IPS-15b (cell line): ENCODE results near the gene HSPB9.

Source experiments
- H3K27me3 ChIP-seq: one replicate; pipeline ENCODE4 v1.6.1; 2013; ENCODE audit warnings: low read length; ENCODE audit not compliant: control insufficient read depth, insufficient read depth
- H3K36me3 ChIP-seq: one replicate; pipeline ENCODE4 v1.6.1; 2013; ENCODE audit warnings: low read length; ENCODE audit not compliant: control insufficient read depth, insufficient read depth
- H3K4me1 ChIP-seq: one replicate; pipeline ENCODE4 v1.6.1; 2013; ENCODE audit warnings: mild to moderate bottlenecking, low read length; ENCODE audit not compliant: control insufficient read depth, insufficient read depth
- H3K4me3 ChIP-seq: one replicate; pipeline ENCODE4 v1.5.1; 2013; ENCODE audit warnings: low read depth, low read length
- H3K9ac ChIP-seq: one replicate; pipeline ENCODE4 v1.6.1; 2013; ENCODE audit warnings: low read depth, mild to moderate bottlenecking, low read length
- H3K9me3 ChIP-seq: one replicate; pipeline ENCODE4 v1.6.1; 2013; ENCODE audit warnings: mild to moderate bottlenecking, low read length; ENCODE audit not compliant: control insufficient read depth, insufficient read depth

Gene HSPB9

GRCh38 chr17:42090964-42091790, 31.4 kb upstream of the HSPB9 start:
- no peaks in the 10 kb centered on the region for H3K36me3 ChIP-seq
- H3K9ac ChIP-seq, result no peak overlapping the region
- H3K4me3 ChIP-seq, result no peak overlapping the region
- H3K9me3 ChIP-seq, result no peaks in the 10 kb centered on the region
- no peaks in the 10 kb centered on the region for H3K4me1 ChIP-seq
- peaks cover 1% of the 10 kb centered on the region for H3K27me3 ChIP-seq

DNA sequence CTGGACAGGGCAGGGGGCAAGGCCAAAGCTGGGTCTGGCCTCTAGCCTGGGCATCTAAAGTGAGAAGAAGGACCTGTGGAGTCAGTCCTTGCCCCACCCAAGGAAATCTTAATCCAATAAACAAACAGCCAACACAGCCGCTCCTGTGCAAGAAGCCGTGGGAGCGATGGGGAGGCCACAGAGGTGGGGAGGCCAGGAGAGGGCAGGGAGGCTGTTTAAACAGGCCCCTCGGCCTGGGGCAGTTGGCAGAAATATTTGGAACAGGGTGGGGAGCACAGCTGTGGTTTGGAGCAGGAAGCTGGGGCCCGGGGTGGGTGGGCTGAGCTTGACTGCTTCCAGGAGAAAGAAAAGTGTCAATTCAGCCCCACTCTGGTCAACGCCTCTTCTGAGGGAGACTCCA, 29.7 kb upstream of the HSPB9 start:
- Histone ChIP-seq H3K9me3 (no peaks in the 10 kb centered on the region), H3K36me3 (no peaks in the 10 kb centered on the region), H3K4me1 (peaks cover 6% of the 10 kb centered on the region), H3K27me3 (peaks cover 19% of the 10 kb centered on the region), H3K9ac (no peak overlapping the region), H3K4me3 (no peak overlapping the region)

DNA sequence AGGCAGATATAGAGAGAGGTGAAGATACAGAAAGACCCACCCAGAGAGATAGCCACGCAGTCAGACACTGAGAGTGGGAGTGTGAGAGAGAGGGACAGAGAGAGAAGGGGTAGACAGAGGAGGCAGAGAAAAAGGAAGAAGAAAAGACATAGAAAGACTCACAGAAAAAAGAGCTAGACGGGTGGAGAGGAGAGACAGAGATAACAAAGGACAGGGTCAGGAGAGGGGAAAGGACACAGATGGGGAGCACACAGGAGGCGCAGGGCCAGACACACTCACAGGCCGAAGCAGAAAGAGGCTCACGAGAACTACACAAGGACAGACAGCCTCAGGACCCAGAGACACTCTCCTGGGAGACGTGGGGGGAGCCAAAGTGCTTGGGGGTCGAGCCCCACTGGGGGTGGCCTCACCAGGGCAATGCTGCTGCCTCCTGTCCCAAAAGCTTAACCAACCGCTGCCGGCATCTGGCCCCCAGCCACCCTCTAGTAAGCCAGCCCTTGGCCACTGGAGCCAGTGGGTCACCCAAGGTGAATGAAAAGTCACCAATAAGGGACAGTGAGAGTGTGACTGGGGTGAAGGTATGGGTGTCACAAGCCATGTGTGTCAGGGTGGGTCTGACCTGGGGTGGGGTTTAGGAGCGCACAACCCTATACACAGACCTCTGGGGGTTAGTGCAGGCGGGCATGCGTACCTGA, 28.1 kb upstream of the HSPB9 start:
- H3K4me1 ChIP-seq, result peaks cover 6% of the 10 kb centered on the region
- H3K9ac ChIP-seq, result no peak overlapping the region
- H3K27me3 ChIP-seq, result peaks cover 26% of the 10 kb centered on the region
- H3K9me3 ChIP-seq, result no peaks in the 10 kb centered on the region
- H3K4me3 ChIP-seq, result no peak overlapping the region
- no peaks in the 10 kb centered on the region for H3K36me3 ChIP-seq

DNA sequence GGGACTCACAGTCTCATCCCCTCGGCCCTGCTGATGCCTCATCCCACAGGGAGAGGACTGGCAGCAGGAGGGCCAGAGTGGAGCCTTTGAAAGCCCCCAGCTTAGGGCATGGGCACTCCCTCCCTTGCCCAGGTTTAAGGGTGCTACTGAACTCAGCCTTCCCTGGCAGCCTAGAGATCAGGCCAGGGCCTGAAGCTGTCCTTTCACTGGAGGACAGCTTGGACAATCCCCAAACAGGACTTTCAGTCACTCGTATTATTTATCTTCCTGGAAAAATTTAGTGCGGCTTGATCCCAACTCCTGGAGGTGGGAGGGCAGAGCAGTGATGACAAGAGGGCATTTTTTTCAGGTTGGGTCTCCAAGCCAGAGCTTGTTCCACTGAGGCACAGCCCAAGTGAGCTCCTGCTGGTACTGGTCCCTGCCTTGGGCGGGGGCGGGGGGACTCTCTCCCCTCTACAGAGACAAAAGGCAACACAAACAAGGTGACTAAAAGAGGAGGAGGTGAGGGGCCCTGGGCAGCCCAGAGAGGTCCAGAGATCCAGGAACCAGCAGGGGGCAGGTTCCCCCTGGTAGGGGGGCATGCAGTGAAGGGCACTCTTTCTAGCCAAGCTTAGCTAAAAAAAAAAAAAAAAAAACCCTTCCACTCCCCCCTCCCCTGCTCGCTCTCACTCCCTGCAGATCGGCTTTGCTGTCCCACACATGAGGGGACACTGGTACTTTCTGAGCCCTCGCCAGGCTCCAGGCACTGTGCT, 26.1 kb upstream of the HSPB9 start:
- H3K4me1 ChIP-seq, result peaks cover 6% of the 10 kb centered on the region
- peaks cover 26% of the 10 kb centered on the region for H3K27me3 ChIP-seq
- no peak overlapping the region for H3K4me3 ChIP-seq
- no peaks in the 10 kb centered on the region for H3K36me3 ChIP-seq
- H3K9me3 ChIP-seq, result no peaks in the 10 kb centered on the region
- no peak overlapping the region for H3K9ac ChIP-seq

DNA sequence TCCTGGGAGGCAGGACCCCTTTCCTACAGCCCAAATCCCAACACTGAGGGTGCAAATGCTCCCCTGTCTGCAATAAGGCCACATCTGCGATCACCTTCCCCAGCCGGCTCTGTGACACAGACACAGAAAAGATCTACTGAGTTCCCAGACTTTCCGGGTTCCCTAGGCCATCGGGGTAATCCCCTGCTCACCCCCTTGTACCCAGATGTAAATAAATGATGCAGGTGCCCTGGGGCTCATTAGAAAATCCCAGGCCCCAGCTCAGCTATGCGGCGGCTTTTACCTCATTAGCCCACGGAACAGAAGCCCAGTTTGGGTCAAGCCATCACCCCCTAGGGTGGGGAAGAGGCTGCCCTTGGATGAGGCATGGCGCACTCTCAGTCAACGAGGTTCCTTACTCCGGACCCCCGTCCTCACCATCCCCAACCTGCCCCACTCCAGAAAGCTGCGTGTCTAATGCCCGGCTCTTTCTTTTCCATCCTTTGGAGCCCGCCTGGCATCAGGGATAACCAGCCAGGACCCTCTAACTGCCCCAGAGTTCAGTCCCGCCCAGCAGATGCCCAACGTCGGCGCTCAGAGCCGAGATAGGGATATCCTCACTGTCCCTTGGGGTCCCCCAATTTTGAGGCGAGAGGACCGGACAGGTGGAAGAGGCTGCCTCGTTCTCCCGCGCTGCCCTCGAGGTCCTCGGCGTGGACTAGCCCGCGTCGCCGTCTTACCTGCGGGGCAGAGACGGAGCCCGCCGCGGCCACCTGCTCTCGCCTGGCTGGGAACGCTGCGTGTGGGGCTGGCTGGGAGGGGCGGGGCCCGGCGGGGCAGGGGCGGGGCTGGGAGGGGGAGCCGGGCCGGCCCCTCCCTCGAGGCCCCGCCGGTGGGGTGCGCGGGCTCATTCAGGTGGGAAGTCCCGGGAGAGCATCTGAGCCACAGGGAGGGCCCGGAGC, 24.6 kb upstream of the HSPB9 start, which contains the start of gene ZNF385C:
TSS of gene ZNF385C (minus strand) at position 783 of the 941 bp plus-strand sequence. CDS start 35,417 bp downstream, outside the sequence.
- no peaks in the 10 kb centered on the region for H3K36me3 ChIP-seq
- H3K27me3 ChIP-seq, result peaks cover 26% of the 10 kb centered on the region
- H3K9me3 ChIP-seq, result no peaks in the 10 kb centered on the region
- peaks cover 6% of the 10 kb centered on the region for H3K4me1 ChIP-seq
- H3K9ac ChIP-seq, result no peak within 1 kb of the TSS
- peak within 1 kb of the TSS; percentile 61 for H3K4me3 ChIP-seq

- H3K4me3 ChIP-seq, result no peak overlapping the region
- no peaks in the 10 kb centered on the region for H3K36me3 ChIP-seq
- H3K27me3 ChIP-seq, result peaks cover 26% of the 10 kb centered on the region
- no peak overlapping the region for H3K9ac ChIP-seq
- no peaks in the 10 kb centered on the region for H3K9me3 ChIP-seq
- peaks cover 6% of the 10 kb centered on the region for H3K4me1 ChIP-seq
These were observed 23.7 kb upstream of the HSPB9 start for GRCh38 chr17:42098730-42099399.

GRCh38 chr17:42101513-42102292, 20.9 kb upstream of the HSPB9 start:
- no peaks in the 10 kb centered on the region for H3K9me3 ChIP-seq
- H3K27me3 ChIP-seq, result peaks cover 19% of the 10 kb centered on the region
- no peak overlapping the region for H3K4me3 ChIP-seq
- H3K9ac ChIP-seq, result no peak overlapping the region
- no peaks in the 10 kb centered on the region for H3K36me3 ChIP-seq
- peaks cover 3% of the 10 kb centered on the region for H3K4me1 ChIP-seq

- H3K4me3 ChIP-seq, result no peak overlapping the region
- H3K36me3 ChIP-seq, result no peaks in the 10 kb centered on the region
- H3K9ac ChIP-seq, result no peak overlapping the region
- H3K27me3 ChIP-seq, result peaks cover 4% of the 10 kb centered on the region
- H3K4me1 ChIP-seq, result peaks cover 4% of the 10 kb centered on the region
- H3K9me3 ChIP-seq, result no peaks in the 10 kb centered on the region
These were observed 19.2 kb upstream of the HSPB9 start for GRCh38 chr17:42103221-42103954.

DNA sequence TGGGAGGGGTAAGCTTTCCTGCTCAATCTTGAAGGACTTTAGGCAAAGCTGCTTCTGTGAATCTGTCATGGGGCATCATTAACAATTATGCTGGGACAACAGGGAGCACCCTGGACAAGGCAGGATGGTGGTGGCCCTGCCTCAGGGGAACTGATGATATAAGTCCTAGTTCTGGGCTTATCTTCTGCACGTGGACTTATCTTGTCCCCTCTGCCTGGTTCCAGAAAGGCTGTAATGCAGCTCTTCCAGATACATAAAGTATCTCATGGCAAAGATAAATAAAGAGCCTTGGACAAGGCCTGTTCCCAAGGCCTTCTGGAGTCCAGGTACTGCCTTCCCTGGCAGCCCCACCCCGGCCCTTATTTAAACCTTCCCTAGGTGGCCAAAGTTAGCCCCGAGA, 18.3 kb upstream of the HSPB9 start:
- Histone ChIP-seq H3K4me1 (peaks cover 4% of the 10 kb centered on the region), H3K27me3 (peaks cover 2% of the 10 kb centered on the region), H3K9me3 (no peaks in the 10 kb centered on the region), H3K4me3 (no peak overlapping the region), H3K36me3 (peaks cover 2% of the 10 kb centered on the region), H3K9ac (no peak overlapping the region)

GRCh38 chr17:42106009-42106408, 16.6 kb upstream of the HSPB9 start:
- no peaks in the 10 kb centered on the region for H3K9me3 ChIP-seq
- no peaks in the 10 kb centered on the region for H3K27me3 ChIP-seq
- peaks cover 4% of the 10 kb centered on the region for H3K4me1 ChIP-seq
- no peak overlapping the region for H3K4me3 ChIP-seq
- H3K36me3 ChIP-seq, result peaks cover 2% of the 10 kb centered on the region
- H3K9ac ChIP-seq, result no peak overlapping the region
